Gastroesophageal sphincter (tissue), 4 donors: ENCODE data around the gene RDH11. TPM values are rescaled to one million over a fixed set of nuclear protein-coding genes. Genes with fewer than 3 reads are reported as not detected.

ENCODE experiments used
- ATAC-seq: fragments of 150-250 bp; one replicate; pipeline ENCODE4 v1.9.1; 2016; ENCODE audit warnings: mild to moderate bottlenecking, moderate library complexity
- H3K27ac ChIP-seq, 4 donors: fragments of 200-600 bp; sonication (generic) in 3 of 4; 1 replicate in 3 of 4; 2 replicates in 1 of 4; pipeline ENCODE4 v1.5.1; 2016 to 2019
- H3K27me3 ChIP-seq: fragments of 200-600 bp; sonication (generic); one replicate; pipeline ENCODE4 v1.5.1; 2019
- H3K36me3 ChIP-seq, 2 donors: fragments of 200-600 bp; sonication (generic); one replicate each; pipeline ENCODE4 v1.5.1; 2019; ENCODE audit warnings: control low read depth in 1 of 2
- H3K4me1 ChIP-seq, 3 donors: fragments of 200-600 bp; sonication (generic); 1 replicate in 2 of 3; 2 replicates in 1 of 3; pipeline ENCODE4 v1.5.1; 2016 to 2019; ENCODE audit warnings: control low read depth in 2 of 3
- H3K4me3 ChIP-seq, 2 donors: fragments of 200-600 bp; sonication (generic); one replicate each; pipeline ENCODE4 v1.5.1; 2019; ENCODE audit warnings: mild to moderate bottlenecking in 1 of 2, moderate library complexity in 1 of 2
- H3K9me3 ChIP-seq, 3 donors: fragments of 200-600 bp; sonication (generic); one replicate each; pipeline ENCODE4 v1.5.1; 2017 to 2019; ENCODE audit warnings: control low read depth in 2 of 3
- CTCF ChIP-seq, 4 experiments: fragments of 200-600 bp in 2 of 4; fragments of 450-650 bp in 2 of 4; sonication (generic) in 1 of 4; IDR thresholded peaks; one replicate each; pipeline ENCODE4 v1.5.1; 2017 to 2019; ENCODE audit warnings: antibody characterized with exemption in 4 of 4, mild to moderate bottlenecking in 2 of 4, moderate library complexity in 2 of 4
- EP300 ChIP-seq: sonication (generic); formaldehyde crosslinking; IDR thresholded peaks from one replicate; pipeline ENCODE4 v1.6.1; 2017; ENCODE audit warnings: antibody characterized with exemption, mild to moderate bottlenecking
- POLR2A ChIP-seq, 2 donors: fragments of 450-650 bp; IDR thresholded peaks; one replicate each; pipeline ENCODE4 v1.6.1; 2017; ENCODE audit warnings: antibody characterized with exemption in 2 of 2, mild to moderate bottlenecking in 2 of 2, moderate library complexity in 1 of 2
- POLR2AphosphoS5 ChIP-seq: sonication (generic); formaldehyde crosslinking; IDR thresholded peaks from one replicate; pipeline ENCODE4 v1.6.1; 2017; ENCODE audit warnings: antibody characterized with exemption
- WGBS, 2 donors: methylation state at CpG; one replicate each; pipeline ENCODE4 v1.1.5; 2018; ENCODE audit warnings: low coverage in 1 of 2; 5-methylcytosine and 5-hydroxymethylcytosine counted together
- total RNA-seq, 4 donors: library from RNA; depleted of rRNA; stranded (reverse); fragments of >200 nt; gene quantifications; one replicate each; pipeline ENCODE4 v1.1.0, GENCODE V29; 2016

The RDH11 gene
- total RNA-seq, 4 donors from 2014 or later, result 38.5 to 42.5 (median 41.4) TPM

GRCh38 chr14:67641902-67642749, 53.4 kb downstream of the RDH11 start:
- peaks cover 0 to 16% (median 0%) of the 10 kb centered on the region in 3 donors for H3K4me1 ChIP-seq
- no peak for ATAC-seq
- H3K4me3 ChIP-seq, result no peak overlapping the region
- H3K27ac ChIP-seq, result no peak overlapping the region
- no peaks in the 10 kb centered on the region for H3K9me3 ChIP-seq
- 74 to 86% methylated on average over 5 of the region's 5 CpGs for WGBS, 2 donors
- H3K27me3 ChIP-seq, result no peaks in the 10 kb centered on the region
- TF ChIP-seq CTCF (IDR thresholded peaks at IDR 0.05), result no peak
- no peak for TF ChIP-seq EP300
- no peak for TF ChIP-seq POLR2A (IDR thresholded peaks at IDR 0.05)
- TF ChIP-seq POLR2AphosphoS5, result no peak
- H3K36me3 ChIP-seq, result peaks cover 0 to 19% of the 10 kb centered on the region in 2 donors

DNA sequence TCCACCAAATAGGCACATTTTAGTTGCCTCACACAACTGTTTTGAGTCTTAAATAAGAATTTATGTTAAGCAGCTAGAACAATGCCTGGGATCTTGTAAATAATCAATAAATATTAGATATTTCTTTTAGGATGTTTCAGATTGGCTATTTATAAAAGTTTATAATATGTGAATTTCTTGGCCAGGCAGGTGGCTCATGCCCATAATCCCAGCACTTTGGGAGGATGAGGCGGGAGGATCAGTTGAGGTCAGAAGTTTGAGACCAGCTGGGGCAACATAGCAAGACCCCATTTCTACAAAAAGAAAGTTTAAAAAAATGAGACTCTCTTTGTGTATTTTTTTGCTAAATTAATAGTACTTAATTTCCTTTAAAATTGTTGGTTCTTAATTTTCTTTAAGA, 54.1 kb downstream of the RDH11 start:
- Histone ChIP-seq H3K4me3 (no peak overlapping the region), H3K4me1 (peaks cover 0 to 16% (median 0%) of the 10 kb centered on the region in 3 donors), H3K36me3 (peaks cover 0 to 13% of the 10 kb centered on the region in 2 donors), H3K27ac (no peak overlapping the region), H3K27me3 (no peaks in the 10 kb centered on the region), H3K9me3 (no peaks in the 10 kb centered on the region)
- no peak for TF ChIP-seq POLR2A (IDR thresholded peaks at IDR 0.05)
- TF ChIP-seq CTCF (IDR thresholded peaks at IDR 0.05), result no peak
- TF ChIP-seq POLR2AphosphoS5, result no peak
- no peak for TF ChIP-seq EP300
- 94 to 100% methylated on average over 1 of the region's 1 CpG for whole genome bisulfite sequencing, 2 donors
- ATAC-seq, result no peak

- H3K36me3 ChIP-seq, result no peaks in the 10 kb centered on the region
- no peak overlapping the region for H3K27ac ChIP-seq
- no peak for TF ChIP-seq CTCF (IDR thresholded peaks at IDR 0.05)
- TF ChIP-seq EP300, result no peak
- TF ChIP-seq POLR2AphosphoS5, result no peak
- no peak for TF ChIP-seq POLR2A (IDR thresholded peaks at IDR 0.05)
- H3K4me3 ChIP-seq, result no peak overlapping the region
- no peaks in the 10 kb centered on the region for H3K9me3 ChIP-seq
- no peaks in the 10 kb centered on the region for H3K27me3 ChIP-seq
- no peaks in the 10 kb centered on the region for H3K4me1 ChIP-seq
- no peak for ATAC-seq
- 67 to 90% methylated on average over 2 of the region's 3 CpGs for WGBS, 2 donors
Measured at GRCh38 chr14:67638642-67639041, 56.9 kb downstream of the RDH11 start.

GRCh38 chr14:67636361-67636919, 59.1 kb downstream of the RDH11 start:
- Histone ChIP-seq H3K9me3 (no peaks in the 10 kb centered on the region), H3K36me3 (no peaks in the 10 kb centered on the region), H3K4me3 (no peak overlapping the region), H3K4me1 (no peaks in the 10 kb centered on the region), H3K27ac (no peak overlapping the region), H3K27me3 (no peaks in the 10 kb centered on the region)
- TF ChIP-seq EP300, result no peak
- no peak for TF ChIP-seq POLR2A (IDR thresholded peaks at IDR 0.05)
- TF ChIP-seq CTCF (IDR thresholded peaks at IDR 0.05), result no peak
- no peak for TF ChIP-seq POLR2AphosphoS5
- no peak for ATAC-seq
- 70 to 71% methylated on average over 2 to 3 of the region's 3 CpGs for WGBS, 2 donors
